Lower lobe of right lung (tissue), 2 donors: ENCODE data around the gene LYPD6B. TPM values are rescaled to one million over a fixed set of nuclear protein-coding genes. Genes with fewer than 3 reads are reported as not detected.

ENCODE experiments used
- ATAC-seq, 2 donors: fragments of 200-7000 bp; cut with Tn5 transposase; one replicate each; pipeline ENCODE4 v1.9.1; 2020 to 2022; ENCODE audit warnings: mild to moderate bottlenecking in 2 of 2, moderate library complexity in 2 of 2
- DNase-seq: peaks from one replicate; pipeline ENCODE4 v3.0.0-alpha.2; 2020
- H3K27ac ChIP-seq: fragments of 200-600 bp; one replicate; pipeline ENCODE4 v1.8.0; 2022
- H3K27me3 ChIP-seq: fragments of 200-600 bp; one replicate; pipeline ENCODE4 v1.8.0; 2022; ENCODE audit warnings: low read depth
- H3K36me3 ChIP-seq: fragments of 200-600 bp; one replicate; pipeline ENCODE4 v1.8.0; 2022; ENCODE audit warnings: mild to moderate bottlenecking
- H3K4me1 ChIP-seq: fragments of 200-600 bp; one replicate; pipeline ENCODE4 v1.8.0; 2022
- H3K4me3 ChIP-seq: fragments of 200-600 bp; one replicate; pipeline ENCODE4 v1.8.0; 2022; ENCODE audit warnings: mild to moderate bottlenecking
- H3K9me3 ChIP-seq: fragments of 200-600 bp; one replicate; pipeline ENCODE4 v1.8.0; 2022
- intact Hi-C: fragments of 100-400 bp; cut with DNase I; formaldehyde crosslinking; loops from one replicate; pipeline ENCODE4 v1.11.0; 2022
- total RNA-seq: library from RNA; stranded (reverse); fragmentation: NEBNext Ultra II Directional; extraction: Animal tissue kit (Norgen Biotek cat#: 25700); gene quantifications from one replicate; pipeline ENCODE4 v1.2.1, GENCODE V29; 2021
- TF ChIP-seq, protein P1 (sequence below): fragments of 200-600 bp; IDR thresholded peaks from one replicate; pipeline ENCODE4 v1.8.0; 2022; ENCODE audit warnings: antibody characterized with exemption, mild to moderate bottlenecking
- donor health status: DM: no; HTN: yes; CAD: no; lungs with severe emphysema.

LYPD6B gene
- total RNA-seq, 1 donor from 2014 or later, result 2.0 TPM

DNA sequence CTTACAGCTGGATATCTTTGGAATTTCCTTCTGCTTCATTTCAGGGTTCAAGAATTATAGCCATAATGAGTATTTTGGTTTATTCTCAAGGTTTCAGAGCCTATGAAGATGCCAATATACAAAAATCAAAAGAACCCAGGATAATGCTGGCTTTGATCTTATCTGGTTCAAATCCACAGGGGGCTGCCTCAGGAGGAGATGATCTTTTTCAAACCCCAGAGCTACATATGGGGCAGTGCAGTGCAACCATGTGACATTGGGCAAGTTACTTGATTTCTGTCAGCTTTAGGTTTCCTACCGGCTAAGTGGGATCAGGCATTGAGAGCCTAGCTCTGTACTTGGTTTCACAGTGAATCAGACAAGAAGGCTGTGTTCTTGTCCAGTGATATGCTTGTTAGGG, 23.0 kb upstream of the LYPD6B start:
- Histone ChIP-seq H3K27me3 (no peaks in the 10 kb centered on the region), H3K36me3 (no peaks in the 10 kb centered on the region), H3K9me3 (no peaks in the 10 kb centered on the region), H3K4me1 (peaks cover 15% of the 10 kb centered on the region), H3K4me3 (no peak overlapping the region), H3K27ac (no peak overlapping the region)
- TF ChIP-seq, protein P1, sequence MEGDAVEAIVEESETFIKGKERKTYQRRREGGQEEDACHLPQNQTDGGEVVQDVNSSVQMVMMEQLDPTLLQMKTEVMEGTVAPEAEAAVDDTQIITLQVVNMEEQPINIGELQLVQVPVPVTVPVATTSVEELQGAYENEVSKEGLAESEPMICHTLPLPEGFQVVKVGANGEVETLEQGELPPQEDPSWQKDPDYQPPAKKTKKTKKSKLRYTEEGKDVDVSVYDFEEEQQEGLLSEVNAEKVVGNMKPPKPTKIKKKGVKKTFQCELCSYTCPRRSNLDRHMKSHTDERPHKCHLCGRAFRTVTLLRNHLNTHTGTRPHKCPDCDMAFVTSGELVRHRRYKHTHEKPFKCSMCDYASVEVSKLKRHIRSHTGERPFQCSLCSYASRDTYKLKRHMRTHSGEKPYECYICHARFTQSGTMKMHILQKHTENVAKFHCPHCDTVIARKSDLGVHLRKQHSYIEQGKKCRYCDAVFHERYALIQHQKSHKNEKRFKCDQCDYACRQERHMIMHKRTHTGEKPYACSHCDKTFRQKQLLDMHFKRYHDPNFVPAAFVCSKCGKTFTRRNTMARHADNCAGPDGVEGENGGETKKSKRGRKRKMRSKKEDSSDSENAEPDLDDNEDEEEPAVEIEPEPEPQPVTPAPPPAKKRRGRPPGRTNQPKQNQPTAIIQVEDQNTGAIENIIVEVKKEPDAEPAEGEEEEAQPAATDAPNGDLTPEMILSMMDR, result no peak
- intact Hi-C loops, result no loop called here
- no peak for DNase-seq
- no peak for ATAC-seq

DNA sequence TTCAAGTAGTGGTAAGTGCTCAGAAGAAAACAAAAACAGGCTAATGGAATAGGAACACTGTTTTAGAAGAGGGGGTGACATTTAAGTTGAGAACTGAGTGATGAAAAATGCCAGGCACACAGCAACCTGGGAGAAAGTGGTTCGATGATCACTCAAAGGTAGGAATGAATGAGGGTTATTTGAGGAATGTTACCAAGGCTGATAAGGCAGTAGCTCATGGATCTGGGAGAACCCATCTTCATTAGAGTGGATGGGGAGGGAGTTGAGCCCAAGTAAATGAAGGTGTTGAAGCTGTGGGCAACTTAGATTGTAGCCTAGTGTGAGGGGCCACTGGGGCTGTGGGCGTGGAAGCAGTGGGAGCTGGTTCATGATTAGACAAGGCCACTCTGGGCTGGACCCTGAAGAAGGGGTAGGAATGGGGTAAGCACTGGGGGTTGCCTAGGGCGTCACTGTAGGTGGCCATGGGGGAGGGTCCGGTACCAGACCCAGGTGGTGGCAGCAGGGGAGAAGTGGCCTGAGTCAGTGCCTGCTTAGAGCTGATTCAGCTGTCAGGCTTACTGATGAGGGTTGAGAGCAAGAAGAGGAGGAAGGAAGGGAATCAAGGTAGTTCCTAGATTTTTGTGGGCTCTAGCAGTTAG, 22.5 kb upstream of the LYPD6B start:
- ATAC-seq (no peak), DNase-seq (no peak)
- intact Hi-C loops, result no loop called here
- Histone ChIP-seq H3K36me3 (no peaks in the 10 kb centered on the region), H3K4me3 (no peak overlapping the region), H3K27ac (no peak overlapping the region), H3K4me1 (peaks cover 18% of the 10 kb centered on the region), H3K27me3 (no peaks in the 10 kb centered on the region), H3K9me3 (no peaks in the 10 kb centered on the region)
- TF ChIP-seq, protein P1, result no peak

DNA sequence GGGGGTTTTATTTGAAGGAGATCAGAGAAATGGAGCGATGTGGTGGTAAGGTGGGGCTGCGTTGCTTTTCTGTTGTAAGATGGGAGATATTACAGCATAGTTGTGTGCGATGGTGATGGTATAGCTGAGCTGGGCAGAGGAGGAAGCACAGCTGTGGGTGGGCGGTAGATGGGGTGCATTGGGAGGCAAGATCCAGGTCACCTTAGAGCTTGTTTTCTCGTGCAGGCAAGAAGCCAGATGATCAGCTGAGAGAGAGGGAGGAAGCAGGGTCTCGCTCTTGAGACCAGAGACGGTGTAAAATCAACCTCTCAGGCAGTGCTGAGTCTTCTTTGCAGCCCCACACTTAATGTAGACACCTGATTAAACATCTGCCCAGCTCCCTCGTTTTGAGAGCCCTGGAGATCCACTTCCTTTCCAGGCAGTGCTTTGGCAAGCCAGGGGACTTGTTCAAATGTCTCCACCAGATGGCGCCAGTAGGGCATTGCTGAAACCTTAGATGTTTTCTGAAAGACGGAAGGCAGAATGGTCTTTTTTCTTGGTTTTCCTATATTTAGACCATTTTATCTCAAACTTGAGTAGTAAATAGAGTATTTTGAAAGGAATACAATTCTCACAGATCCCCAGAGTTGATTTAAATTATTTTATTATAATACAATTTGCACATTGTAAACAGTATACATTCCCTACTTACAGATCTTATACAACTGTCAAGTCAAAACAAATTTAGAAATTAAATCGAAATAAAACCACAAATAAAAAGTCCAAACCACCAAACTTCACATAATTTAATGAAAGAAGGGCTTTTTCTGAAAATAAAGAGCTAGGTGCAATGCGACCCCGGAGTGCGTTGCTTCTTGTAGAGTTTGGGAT, 21.1 kb upstream of the LYPD6B start:
- ATAC-seq, result peak; percentile 66 to 74
- Histone ChIP-seq H3K9me3 (no peaks in the 10 kb centered on the region), H3K4me3 (no peak overlapping the region), H3K27me3 (no peaks in the 10 kb centered on the region), H3K4me1 (peaks cover 18% of the 10 kb centered on the region), H3K36me3 (no peaks in the 10 kb centered on the region), H3K27ac (no peak overlapping the region)
- peak; percentile 73 for DNase-seq
- intact Hi-C loops, result no loop called here
- TF ChIP-seq, protein P1, result peak; percentile 94

DNA sequence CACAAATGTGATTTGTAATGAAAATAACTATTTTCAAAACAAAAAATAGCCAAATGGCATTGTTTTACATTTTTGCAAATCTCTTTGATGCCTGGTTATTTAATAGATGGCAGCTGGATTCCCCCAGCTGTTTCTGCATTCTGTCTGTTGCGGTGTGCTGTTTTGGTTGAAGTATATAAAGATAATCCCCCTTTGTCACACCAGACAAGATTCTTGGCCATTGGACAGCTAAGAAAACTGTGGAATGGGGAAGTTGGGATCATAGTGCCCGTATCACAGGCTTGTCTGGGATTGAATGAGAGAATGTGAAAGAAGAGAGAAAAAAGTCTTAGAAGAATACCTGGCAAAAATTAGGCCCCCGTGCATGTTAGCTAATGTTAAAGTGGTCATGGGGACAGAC, 19.5 kb upstream of the LYPD6B start:
- intact Hi-C loops, result no loop called here
- TF ChIP-seq, protein P1, result no peak
- no peak for DNase-seq
- peaks cover 18% of the 10 kb centered on the region for H3K4me1 ChIP-seq
- no peak for ATAC-seq
- H3K36me3 ChIP-seq, result no peaks in the 10 kb centered on the region
- no peak overlapping the region for H3K27ac ChIP-seq
- no peaks in the 10 kb centered on the region for H3K27me3 ChIP-seq
- H3K4me3 ChIP-seq, result no peak overlapping the region
- H3K9me3 ChIP-seq, result no peaks in the 10 kb centered on the region

DNA sequence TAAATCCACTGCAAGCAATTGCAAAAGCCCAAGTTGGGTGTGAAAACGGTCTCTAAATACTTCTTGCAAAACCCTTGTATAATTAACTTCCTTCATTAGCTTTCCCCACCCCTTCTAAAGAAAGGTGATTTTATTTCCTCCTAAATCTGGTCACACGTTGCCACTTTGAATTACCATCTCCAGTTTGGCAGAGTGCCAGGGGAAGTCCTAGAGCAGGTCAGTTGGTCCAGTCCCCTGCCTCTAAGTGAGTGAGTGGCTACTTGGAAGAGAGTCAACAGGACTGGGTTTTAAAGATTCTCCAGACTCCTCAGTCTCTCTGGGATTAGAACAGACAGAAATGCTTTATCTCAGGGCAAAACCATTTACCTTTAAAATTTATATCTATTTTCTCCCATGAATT, 18.7 kb upstream of the LYPD6B start:
- H3K27me3 ChIP-seq, result no peaks in the 10 kb centered on the region
- no peak for DNase-seq
- peak in 1 of 2 donors; percentile 51 for ATAC-seq
- no peak overlapping the region for H3K27ac ChIP-seq
- intact Hi-C loops, result loop anchor here (5.0 kb wide), 1 partner anchor 543 kb away; no protein-coding TSS in a partner anchor
- peaks cover 18% of the 10 kb centered on the region for H3K4me1 ChIP-seq
- no peaks in the 10 kb centered on the region for H3K36me3 ChIP-seq
- TF ChIP-seq, protein P1, result no peak
- no peak overlapping the region for H3K4me3 ChIP-seq
- H3K9me3 ChIP-seq, result no peaks in the 10 kb centered on the region
